Colonic mucosa (tissue), 4 donors: ENCODE measurements around the gene DHX8. TPM values are rescaled to one million over a fixed set of nuclear protein-coding genes. Genes with fewer than 3 reads are reported as not detected.

ENCODE experiments used
- DNase-seq: peaks from one replicate; pipeline ENCODE4 v3.0.0-alpha.2; 2020
- H3K27ac ChIP-seq: fragments of 200-600 bp; one replicate; pipeline ENCODE4 v1.8.0; 2021
- H3K27me3 ChIP-seq: fragments of 200-600 bp; one replicate; pipeline ENCODE4 v1.8.0; 2021
- H3K36me3 ChIP-seq: fragments of 200-600 bp; one replicate; pipeline ENCODE4 v1.8.0; 2021
- H3K4me1 ChIP-seq: fragments of 200-600 bp; one replicate; pipeline ENCODE4 v1.8.0; 2021; ENCODE audit warnings: mild to moderate bottlenecking
- H3K4me3 ChIP-seq: fragments of 200-600 bp; one replicate; pipeline ENCODE4 v1.8.0; 2021
- H3K9ac ChIP-seq, 2 donors: one replicate each; pipeline ENCODE4 v1.7.0; 2013; ENCODE audit warnings: control low read depth in 2 of 2, low read depth in 2 of 2, low read length in 2 of 2
- H3K9me3 ChIP-seq: fragments of 200-600 bp; one replicate; pipeline ENCODE4 v1.8.0; 2021
- CTCF ChIP-seq: fragments of 200-600 bp; IDR thresholded peaks from one replicate; pipeline ENCODE4 v1.8.0; 2022; ENCODE audit warnings: antibody characterized with exemption, mild to moderate bottlenecking
- intact Hi-C: fragments of 100-400 bp; cut with DNase I; formaldehyde crosslinking; loops from one replicate; pipeline ENCODE4 v1.14.1; 2022
- total RNA-seq, 2 donors: library from RNA; stranded (reverse); fragmentation: NEBNext Ultra II Directional in 1 of 2; extraction: Animal tissue kit (Norgen Biotek cat#: 25700) in 1 of 2; gene quantifications; one replicate each; pipeline ENCODE4 v1.2.1, GENCODE V29; 2021
- donor health status: healthy.
- donor health status: DM: no; HTN: no; CAD: no.
- donor health status: DM: no; HTN: no; CAD: no.

DHX8 gene
- total RNA-seq, 2 donors from 2014 or later = 44.5 to 47.6 TPM

- intact Hi-C loops = no loop called here
- no peak for DNase-seq
- H3K4me1 ChIP-seq = peaks cover 7% of the 10 kb centered on the region
- no peak overlapping the region for H3K9ac ChIP-seq
- H3K27ac ChIP-seq = no peak overlapping the region
- H3K36me3 ChIP-seq = no peaks in the 10 kb centered on the region
- no peak for TF ChIP-seq CTCF
- H3K27me3 ChIP-seq = no peaks in the 10 kb centered on the region
- no peaks in the 10 kb centered on the region for H3K9me3 ChIP-seq
- no peak overlapping the region for H3K4me3 ChIP-seq
Observed at GRCh38 chr17:43463241-43463640, 20.5 kb upstream of the DHX8 start.

DNA sequence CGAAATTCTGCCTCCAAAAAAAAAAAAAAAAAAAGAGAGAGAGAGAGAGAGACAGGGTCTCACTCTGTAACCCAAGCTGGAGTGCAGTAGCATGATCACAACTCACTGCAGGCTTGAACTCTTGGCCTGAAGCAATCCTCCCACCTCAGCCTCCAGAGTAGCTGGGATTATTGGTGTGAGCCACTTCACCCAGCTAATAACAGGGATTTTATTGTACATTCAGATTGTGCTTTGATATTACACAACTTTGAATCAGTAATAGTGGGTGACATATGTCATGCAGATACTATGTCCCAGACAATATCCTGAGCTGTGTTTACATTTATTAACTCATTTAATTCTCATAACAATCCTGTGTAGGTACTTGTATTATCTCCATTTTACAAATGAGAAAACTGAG lies 19.7 kb upstream of the DHX8 start:
- Histone ChIP-seq H3K9ac (no peak overlapping the region), H3K4me3 (no peak overlapping the region), H3K4me1 (no peaks in the 10 kb centered on the region), H3K27me3 (no peaks in the 10 kb centered on the region), H3K9me3 (no peaks in the 10 kb centered on the region), H3K27ac (no peak overlapping the region), H3K36me3 (no peaks in the 10 kb centered on the region)
- DNase-seq = no peak
- no peak for TF ChIP-seq CTCF
- intact Hi-C loops = no loop called here

DNA sequence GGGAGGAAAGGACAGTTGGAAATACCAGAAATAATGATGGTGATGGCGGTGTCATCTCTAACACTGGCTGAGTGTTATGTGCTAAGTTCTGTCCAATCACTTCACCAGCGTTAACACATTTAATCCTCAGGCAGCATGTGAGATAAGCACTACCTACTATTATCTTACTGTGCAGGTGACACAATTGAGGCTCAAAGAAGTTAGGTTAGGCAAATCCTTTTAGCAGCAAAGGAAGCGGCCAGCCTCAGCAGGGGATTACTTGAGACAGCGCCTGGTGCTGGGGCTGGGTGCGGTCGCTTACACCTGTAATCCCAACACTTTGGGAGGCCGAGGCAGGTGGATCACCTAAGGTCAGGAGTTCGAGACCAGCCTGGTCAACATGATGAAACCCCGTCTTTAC lies 18.7 kb upstream of the DHX8 start:
- DNase-seq = no peak
- Histone ChIP-seq H3K36me3 (no peaks in the 10 kb centered on the region), H3K4me3 (no peak overlapping the region), H3K9me3 (no peaks in the 10 kb centered on the region), H3K4me1 (no peaks in the 10 kb centered on the region), H3K9ac (no peak overlapping the region), H3K27ac (no peak overlapping the region), H3K27me3 (no peaks in the 10 kb centered on the region)
- no peak for TF ChIP-seq CTCF
- intact Hi-C loops = no loop called here

DNA sequence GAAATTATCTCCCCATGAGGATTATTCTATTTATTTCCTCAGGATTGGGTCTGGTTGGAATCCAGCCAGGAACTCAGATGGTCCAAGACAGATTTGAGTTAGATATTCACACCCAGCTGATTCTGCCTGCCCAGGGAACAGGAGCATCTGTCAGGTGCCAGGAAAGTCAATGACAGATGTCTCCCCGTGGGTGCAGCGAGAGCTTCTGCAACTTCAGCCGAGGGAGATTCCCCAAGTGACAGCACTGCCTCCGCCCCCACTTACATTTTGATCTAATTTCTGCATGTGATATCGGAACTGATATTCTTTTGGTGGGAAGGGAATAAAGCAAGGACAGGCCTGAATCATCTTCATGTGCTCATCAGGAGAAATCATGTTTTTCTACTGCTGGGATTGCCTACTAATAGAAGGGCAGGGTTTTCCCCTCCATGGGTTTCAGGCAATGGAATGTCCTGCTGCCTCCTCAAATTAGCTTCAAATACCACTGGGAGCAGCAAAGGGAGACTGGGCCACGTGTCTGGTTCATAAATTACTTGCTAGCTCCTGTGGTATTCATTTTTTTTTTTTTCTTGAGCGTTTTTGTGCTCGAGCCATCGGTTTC lies 15.7 kb upstream of the DHX8 start:
- Histone ChIP-seq H3K9ac (no peak overlapping the region), H3K27me3 (no peaks in the 10 kb centered on the region), H3K4me3 (no peak overlapping the region), H3K27ac (no peak overlapping the region), H3K9me3 (no peaks in the 10 kb centered on the region), H3K36me3 (no peaks in the 10 kb centered on the region), H3K4me1 (no peaks in the 10 kb centered on the region)
- TF ChIP-seq CTCF = no peak
- DNase-seq = no peak
- intact Hi-C loops = no loop called here

DNA sequence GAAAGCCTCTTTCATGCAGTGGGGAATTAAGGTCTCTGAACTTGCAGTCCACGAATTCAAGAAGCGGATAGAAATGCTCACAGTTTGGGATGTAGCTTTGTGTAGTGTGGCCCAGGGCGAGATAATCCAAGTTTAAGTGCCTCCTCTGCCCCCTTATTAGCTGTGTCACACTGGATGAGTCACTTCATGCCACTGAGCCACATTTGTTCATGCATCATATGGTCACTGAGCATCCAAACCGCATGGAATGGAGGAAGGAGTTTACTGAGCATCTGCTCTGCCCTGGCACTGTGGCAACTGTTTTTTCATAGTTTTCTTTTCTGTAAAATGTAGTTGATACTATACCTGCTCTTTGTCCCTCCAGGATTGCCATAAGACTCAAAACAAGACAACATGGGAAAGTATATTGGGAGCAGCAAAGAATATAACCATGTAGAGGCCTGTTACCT lies 15.1 kb upstream of the DHX8 start:
- TF ChIP-seq CTCF = no peak
- no peak overlapping the region for H3K4me3 ChIP-seq
- intact Hi-C loops = no loop called here
- H3K9ac ChIP-seq = no peak overlapping the region
- H3K9me3 ChIP-seq = no peaks in the 10 kb centered on the region
- H3K27me3 ChIP-seq = no peaks in the 10 kb centered on the region
- H3K36me3 ChIP-seq = no peaks in the 10 kb centered on the region
- no peaks in the 10 kb centered on the region for H3K4me1 ChIP-seq
- H3K27ac ChIP-seq = no peak overlapping the region
- DNase-seq = no peak
